ENCODE results near the gene FOCAD. TPM values are rescaled to one million over a fixed set of nuclear protein-coding genes. Genes with fewer than 3 reads are reported as not detected.
"Not testable (repeated sequence)": the region's sequence is repeated elsewhere in the genome, so short reads cannot be mapped to it uniquely, and the experiment has no call there.

The FOCAD gene
- total RNA-seq, 2 experiments from 2014 or later: 27.2 to 32.3 TPM

GRCh38 chr9:20662156-20662555 is 21.9 kb upstream of the FOCAD start:
- no peaks in the 10 kb centered on the region for H3K27me3 Mint-ChIP-seq
- no peak overlapping the region for H3K4me3 Mint-ChIP-seq
- DNase-seq: no peak
- H3K4me1 Mint-ChIP-seq: no peaks in the 10 kb centered on the region
- H3K27ac Mint-ChIP-seq: no peak overlapping the region
- no peaks in the 10 kb centered on the region for H3K9me3 Mint-ChIP-seq
- no peaks in the 10 kb centered on the region for H3K36me3 Mint-ChIP-seq

- Mint-ChIP-seq H3K27me3 (no peaks in the 10 kb centered on the region), H3K9me3 (no peaks in the 10 kb centered on the region), H3K4me3 (no peak overlapping the region)
These were observed 20.9 kb upstream of the FOCAD start for GRCh38 chr9:20663133-20663532.

GRCh38 chr9:20664501-20664900 is 19.6 kb upstream of the FOCAD start:
- H3K27me3 Mint-ChIP-seq: no peaks in the 10 kb centered on the region
- H3K4me1 Mint-ChIP-seq: no peaks in the 10 kb centered on the region
- no peak for DNase-seq
- no peak overlapping the region for H3K27ac Mint-ChIP-seq
- H3K4me3 Mint-ChIP-seq: no peak overlapping the region
- no peaks in the 10 kb centered on the region for H3K36me3 Mint-ChIP-seq
- no peaks in the 10 kb centered on the region for H3K9me3 Mint-ChIP-seq

More at GRCh38 chr9:20663133-20663532, 20.9 kb upstream of the FOCAD start:
- Mint-ChIP-seq H3K4me1 (no peaks in the 10 kb centered on the region), H3K36me3 (no peaks in the 10 kb centered on the region), H3K27ac (no peak overlapping the region)
- DNase-seq: no peak

GRCh38 chr9:20670395-20670794 is 13.7 kb upstream of the FOCAD start:
- Mint-ChIP-seq H3K36me3 (no peaks in the 10 kb centered on the region), H3K4me3 (no peak overlapping the region), H3K4me1 (no peaks in the 10 kb centered on the region), H3K27me3 (no peaks in the 10 kb centered on the region), H3K9me3 (no peaks in the 10 kb centered on the region), H3K27ac (no peak overlapping the region)
- DNase-seq: no peak

GRCh38 chr9:20671635-20672034 is 12.4 kb upstream of the FOCAD start:
- no peaks in the 10 kb centered on the region for H3K9me3 Mint-ChIP-seq

GRCh38 chr9:20673537-20673936 is 10.5 kb upstream of the FOCAD start:
- not testable (repeated sequence) for H3K4me3 Mint-ChIP-seq, H3K27ac Mint-ChIP-seq, H3K27me3 Mint-ChIP-seq, H3K4me1 Mint-ChIP-seq, DNase-seq, H3K36me3 Mint-ChIP-seq, H3K9me3 Mint-ChIP-seq

More at GRCh38 chr9:20671635-20672034, 12.4 kb upstream of the FOCAD start:
- DNase-seq: no peak
- Mint-ChIP-seq H3K36me3 (no peaks in the 10 kb centered on the region), H3K4me1 (no peaks in the 10 kb centered on the region), H3K4me3 (no peak overlapping the region), H3K27me3 (no peaks in the 10 kb centered on the region), H3K27ac (no peak overlapping the region)

- Mint-ChIP-seq H3K4me3 (no peak overlapping the region), H3K36me3 (no peaks in the 10 kb centered on the region), H3K9me3 (no peaks in the 10 kb centered on the region), H3K27ac (no peak overlapping the region), H3K4me1 (peaks cover 16% of the 10 kb centered on the region), H3K27me3 (no peaks in the 10 kb centered on the region)
- DNase-seq: no peak
These were observed 2.6 kb upstream of the FOCAD start for GRCh38 chr9:20681467-20681866.

- peak; percentile 36 for DNase-seq
- H3K36me3 Mint-ChIP-seq: no peaks in the 10 kb centered on the region
- H3K27ac Mint-ChIP-seq: peak overlapping the region; percentile 28
- H3K9me3 Mint-ChIP-seq: no peaks in the 10 kb centered on the region
- peak overlapping the region; percentile 90 for H3K4me3 Mint-ChIP-seq
- no peaks in the 10 kb centered on the region for H3K27me3 Mint-ChIP-seq
- H3K4me1 Mint-ChIP-seq: peaks cover 20% of the 10 kb centered on the region
These were observed 566 bp upstream of the FOCAD start for GRCh38 chr9:20683351-20684034.

- H3K4me1 Mint-ChIP-seq: peaks cover 20% of the 10 kb centered on the region
- H3K9me3 Mint-ChIP-seq: no peaks in the 10 kb centered on the region
- no peaks in the 10 kb centered on the region for H3K36me3 Mint-ChIP-seq
- peak overlapping the region; percentile 90 for H3K4me3 Mint-ChIP-seq
- H3K27ac Mint-ChIP-seq: peak overlapping the region; percentile 83
- no peaks in the 10 kb centered on the region for H3K27me3 Mint-ChIP-seq
- DNase-seq: no peak
These were observed 1.0 kb downstream of the FOCAD start for GRCh38 chr9:20684875-20685696.

GRCh38 chr9:20685769-20686168 is 1.7 kb downstream of the FOCAD start:
- Mint-ChIP-seq H3K4me1 (peaks cover 20% of the 10 kb centered on the region), H3K36me3 (no peaks in the 10 kb centered on the region), H3K4me3 (no peak overlapping the region), H3K27ac (no peak overlapping the region), H3K9me3 (no peaks in the 10 kb centered on the region), H3K27me3 (no peaks in the 10 kb centered on the region)
- DNase-seq: no peak

GRCh38 chr9:20689833-20690232 is 5.8 kb downstream of the FOCAD start:
- no peak for DNase-seq
- no peak overlapping the region for H3K4me3 Mint-ChIP-seq
- H3K27me3 Mint-ChIP-seq: no peaks in the 10 kb centered on the region
- peaks cover 13% of the 10 kb centered on the region for H3K4me1 Mint-ChIP-seq
- H3K9me3 Mint-ChIP-seq: no peaks in the 10 kb centered on the region
- H3K36me3 Mint-ChIP-seq: peaks cover 6% of the 10 kb centered on the region
- H3K27ac Mint-ChIP-seq: no peak overlapping the region

GRCh38 chr9:20692554-20692953 is 8.5 kb downstream of the FOCAD start:
- peaks cover 3% of the 10 kb centered on the region for H3K4me1 Mint-ChIP-seq
- H3K27me3 Mint-ChIP-seq: no peaks in the 10 kb centered on the region
- DNase-seq: no peak
- no peak overlapping the region for H3K27ac Mint-ChIP-seq
- no peak overlapping the region for H3K4me3 Mint-ChIP-seq
- peaks cover 6% of the 10 kb centered on the region for H3K36me3 Mint-ChIP-seq
- no peaks in the 10 kb centered on the region for H3K9me3 Mint-ChIP-seq

- Mint-ChIP-seq H3K4me3 (no peak overlapping the region), H3K36me3 (peaks cover 6% of the 10 kb centered on the region), H3K27me3 (no peaks in the 10 kb centered on the region), H3K27ac (no peak overlapping the region), H3K9me3 (no peaks in the 10 kb centered on the region), H3K4me1 (peaks cover 3% of the 10 kb centered on the region)
- DNase-seq: no peak
These were observed 9.0 kb downstream of the FOCAD start for GRCh38 chr9:20693068-20693467.

- DNase-seq: no peak
- no peaks in the 10 kb centered on the region for H3K27me3 Mint-ChIP-seq
- H3K27ac Mint-ChIP-seq: no peak overlapping the region
- peaks cover 6% of the 10 kb centered on the region for H3K36me3 Mint-ChIP-seq
- peaks cover 6% of the 10 kb centered on the region for H3K4me1 Mint-ChIP-seq
- no peak overlapping the region for H3K4me3 Mint-ChIP-seq
- no peaks in the 10 kb centered on the region for H3K9me3 Mint-ChIP-seq
These were observed 10.2 kb downstream of the FOCAD start for GRCh38 chr9:20694248-20694647.

GRCh38 chr9:20697021-20697719 is 13.1 kb downstream of the FOCAD start:
- Mint-ChIP-seq H3K9me3 (no peaks in the 10 kb centered on the region), H3K4me1 (peaks cover 7% of the 10 kb centered on the region), H3K36me3 (peaks cover 6% of the 10 kb centered on the region), H3K27me3 (no peaks in the 10 kb centered on the region), H3K4me3 (no peak overlapping the region), H3K27ac (no peak overlapping the region)
- no peak for DNase-seq
